T-cell (primary cell): ENCODE measurements around the gene CCDC198. TPM values are rescaled to one million over a fixed set of nuclear protein-coding genes. Genes with fewer than 3 reads are reported as not detected.

Experiments
- ATAC-seq, 4 experiments: fragments of 200-7000 bp in 3 of 4; fragments of 150-1000 bp in 1 of 4; cut with Tn5 transposase; replicated peaks in 1 of 4; 1 replicate in 3 of 4; 2 replicates in 1 of 4; pipeline ENCODE4 v1.10.0; 2021; ENCODE audit warnings: moderate library complexity in 3 of 4, mild to moderate bottlenecking in 2 of 4, moderate number of reproducible peaks in 1 of 4
- CTCF ChIA-PET, 2 donors: fragments of 300-600 bp; sonication (Branson Sonifier 250); formaldehyde crosslinking; loops; one replicate each; lab custom pipeline; 2022; ENCODE audit warnings: antibody characterized with exemption in 2 of 2; lab: Charles Lee
- POLR2A ChIA-PET, 2 donors: fragments of 300-600 bp; sonication (Branson Sonifier 250); formaldehyde crosslinking; loops; one replicate each; lab custom pipeline; 2022; ENCODE audit warnings: antibody characterized with exemption in 2 of 2; lab: Charles Lee
- DNase-seq, 35 experiments: peaks; one replicate each; pipeline versions ENCODE4 v3.0.0 to v3.0.0-alpha.2; 2013 to 2023
- H3K27ac ChIP-seq: one replicate; pipeline ENCODE4 v1.5.1; 2013; ENCODE audit warnings: low read length
- H3K27me3 ChIP-seq, 2 experiments: replicated peaks in 1 of 2; 1 replicate in 1 of 2; 2 replicates in 1 of 2; pipeline versions ENCODE4 v1.6.1 to v1.7.0; 2013; ENCODE audit warnings: low read length in 1 of 2, mixed read lengths in 1 of 2; ENCODE audit not compliant: control insufficient read depth in 2 of 2, insufficient read depth in 2 of 2; ENCODE audit errors: extremely low read depth in 1 of 2
- H3K36me3 ChIP-seq, 2 donors: 1 replicate in 1 of 2; 2 replicates in 1 of 2; pipeline versions ENCODE4 v1.6.1 to v1.7.0; 2013; ENCODE audit warnings: low read length in 1 of 2; ENCODE audit not compliant: control insufficient read depth in 2 of 2, insufficient read depth in 1 of 2; ENCODE audit errors: extremely low read depth in 1 of 2
- H3K4me1 ChIP-seq, 2 experiments: 1 replicate in 1 of 2; 2 replicates in 1 of 2; pipeline versions ENCODE4 v1.6.1 to v1.7.0; 2013; ENCODE audit warnings: low read length in 2 of 2, mixed read lengths in 1 of 2; ENCODE audit not compliant: insufficient read depth in 2 of 2, control insufficient read depth in 1 of 2; ENCODE audit errors: extremely low read depth in 1 of 2
- H3K4me3 ChIP-seq, 2 donors: 1 replicate in 1 of 2; 2 replicates in 1 of 2; pipeline versions ENCODE4 v1.5.1 to v1.7.0; 2013; ENCODE audit warnings: mild to moderate bottlenecking in 2 of 2, low read length in 1 of 2, moderate library complexity in 1 of 2; ENCODE audit not compliant: control insufficient read depth in 1 of 2; ENCODE audit errors: extremely low read depth in 1 of 2
- H3K9me3 ChIP-seq: 2 replicates; pipeline ENCODE4 v1.7.0; 2013
- H3K27ac Mint-ChIP-seq, 2 donors: one replicate each; pipeline ENCODE4 v1.8.0; 2020 to 2021; ENCODE audit warnings: mild to moderate bottlenecking in 2 of 2, mixed read lengths in 2 of 2
- H3K27me3 Mint-ChIP-seq, 2 donors: one replicate each; pipeline ENCODE4 v1.8.0; 2021 to 2022; ENCODE audit warnings: mixed read lengths in 2 of 2
- H3K36me3 Mint-ChIP-seq: one replicate; pipeline ENCODE4 v1.8.0; 2021; ENCODE audit warnings: mixed read lengths
- H3K4me1 Mint-ChIP-seq, 3 donors: one replicate each; pipeline ENCODE4 v1.8.0; 2020 to 2022; ENCODE audit warnings: mixed read lengths in 3 of 3, mild to moderate bottlenecking in 1 of 3
- H3K4me3 Mint-ChIP-seq, 3 donors: one replicate each; pipeline ENCODE4 v1.8.0; 2020 to 2022; ENCODE audit warnings: mild to moderate bottlenecking in 3 of 3, mixed read lengths in 3 of 3, moderate library complexity in 3 of 3
- H3K9me3 Mint-ChIP-seq, 3 donors: one replicate each; pipeline ENCODE4 v1.8.0; 2020 to 2022; ENCODE audit warnings: mixed read lengths in 3 of 3
- WGBS: methylation state at CpG from one replicate; pipeline ENCODE4 v1.1.5; 2013; ENCODE audit warnings: missing lambda C conversion rate; ENCODE audit not compliant: insufficient coverage; 5-methylcytosine and 5-hydroxymethylcytosine counted together
- total RNA-seq, 35 experiments: library from RNA in 6 of 35; stranded (reverse) in 6 of 35; fragments of 120-200 nt in 1 of 35; gene quantifications; one replicate each; pipeline versions ENCODE4 v1.2.1 to v1.2.4 and lab custom pipeline; 2013 to 2026

The CCDC198 gene
- total RNA-seq, 5 donors from 2014 or later (not counting 1 experiment from before 2014, with no cell fraction given): not detected

DNA sequence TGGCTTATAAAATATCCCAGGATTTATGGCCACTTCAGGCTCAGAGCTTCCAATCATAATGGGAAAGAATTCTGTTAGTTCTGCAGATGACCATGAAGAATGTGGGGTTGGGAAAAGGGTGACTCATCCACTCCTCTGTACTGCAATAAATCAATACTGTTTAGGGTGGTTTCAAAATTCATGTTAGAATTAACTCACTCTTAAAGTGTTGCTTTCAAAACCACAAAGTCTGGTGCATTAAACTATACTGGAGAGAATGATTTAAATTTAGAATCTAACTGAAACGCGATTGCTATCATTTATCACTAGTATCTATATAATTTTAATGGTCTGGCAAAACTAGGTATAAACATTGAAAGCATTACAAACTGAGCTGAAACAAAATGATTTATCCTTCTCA, 798 bp downstream of the CCDC198 start:
- no CpG with 5 or more reads among the region's 2 CpGs for WGBS

GRCh38 chr14:57491640-57492039, 2.0 kb downstream of the CCDC198 start:
- Histone ChIP-seq H3K4me1 (no peaks in the 10 kb centered on the region), H3K27me3 (no peaks in the 10 kb centered on the region), H3K9me3 (no peaks in the 10 kb centered on the region), H3K27ac (no peak overlapping the region), H3K36me3 (no peaks in the 10 kb centered on the region), H3K4me3 (no peak overlapping the region)
- Mint-ChIP-seq H3K4me1 (peaks cover 2 to 9% (median 2%) of the 10 kb centered on the region in 3 donors), H3K27me3 (peaks cover 0 to 13% of the 10 kb centered on the region in 2 donors), H3K36me3 (no peaks in the 10 kb centered on the region), H3K27ac (no peak overlapping the region), H3K4me3 (no peak overlapping the region), H3K9me3 (no peaks in the 10 kb centered on the region)
- no peak for DNase-seq
- ChIA-PET CTCF (no interaction called here), POLR2A (no interaction called here)
- no peak for ATAC-seq
- 86% methylated on average over 1 of the region's 1 CpG for WGBS

More for the DNA sequence above, 798 bp downstream of the CCDC198 start:
- Mint-ChIP-seq H3K27ac (no peak overlapping the region), H3K36me3 (no peaks in the 10 kb centered on the region), H3K4me1 (peaks cover 2 to 9% (median 2%) of the 10 kb centered on the region in 3 donors), H3K4me3 (no peak overlapping the region), H3K27me3 (peaks cover 0 to 13% of the 10 kb centered on the region in 2 donors), H3K9me3 (no peaks in the 10 kb centered on the region)
- no peak overlapping the region for H3K4me3 ChIP-seq
- no peaks in the 10 kb centered on the region for H3K4me1 ChIP-seq
- no peaks in the 10 kb centered on the region for H3K27me3 ChIP-seq
- CTCF ChIA-PET: no interaction called here
- POLR2A ChIA-PET: no interaction called here
- H3K27ac ChIP-seq: no peak overlapping the region
- DNase-seq (no peak), ATAC-seq (no peak)
- no peaks in the 10 kb centered on the region for H3K9me3 ChIP-seq
- H3K36me3 ChIP-seq: no peaks in the 10 kb centered on the region

DNA sequence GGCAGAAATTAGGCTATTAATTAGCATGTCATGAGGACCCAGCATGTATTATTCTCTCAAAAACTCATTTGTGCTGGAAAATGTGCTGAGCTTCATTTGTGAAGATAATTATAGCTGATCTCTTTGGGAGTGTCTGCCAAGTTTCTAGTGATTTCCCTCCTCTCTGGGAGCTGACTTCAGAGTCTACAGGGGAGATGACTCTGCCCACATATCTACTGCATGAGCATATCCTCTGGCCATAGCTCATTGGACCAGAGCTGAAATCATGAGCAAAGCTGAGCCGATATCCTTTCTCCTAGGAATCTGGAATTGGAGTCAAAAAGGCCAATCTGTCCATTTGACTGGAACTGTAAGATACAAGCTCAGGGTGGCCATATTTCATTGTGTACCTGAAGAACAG, 5.9 kb downstream of the CCDC198 start:
- H3K4me3 Mint-ChIP-seq: no peak overlapping the region
- no peaks in the 10 kb centered on the region for H3K9me3 ChIP-seq
- H3K27ac ChIP-seq: no peak overlapping the region
- H3K4me3 ChIP-seq: no peak overlapping the region
- peaks cover 0 to 13% of the 10 kb centered on the region in 2 donors for H3K27me3 Mint-ChIP-seq
- no peak overlapping the region for H3K27ac Mint-ChIP-seq
- no peaks in the 10 kb centered on the region for H3K36me3 Mint-ChIP-seq
- no peak for ATAC-seq
- ChIA-PET POLR2A (no interaction called here), CTCF (no interaction called here)
- 89% methylated on average over 1 of the region's 1 CpG for WGBS
- H3K27me3 ChIP-seq: no peaks in the 10 kb centered on the region
- no peaks in the 10 kb centered on the region for H3K36me3 ChIP-seq
- no peak for DNase-seq
- no peaks in the 10 kb centered on the region for H3K4me1 Mint-ChIP-seq
- no peaks in the 10 kb centered on the region for H3K9me3 Mint-ChIP-seq
- H3K4me1 ChIP-seq: no peaks in the 10 kb centered on the region

GRCh38 chr14:57486767-57487379, 6.8 kb downstream of the CCDC198 start:
- H3K4me3 ChIP-seq: no peak overlapping the region
- H3K27me3 ChIP-seq: peaks cover 0 to 2% of the 10 kb centered on the region in 2 experiments
- no peaks in the 10 kb centered on the region for H3K36me3 ChIP-seq
- no peaks in the 10 kb centered on the region for H3K4me1 ChIP-seq
- DNase-seq: peak in 1 of 35 experiments; percentile 14
- no CpG with 5 or more reads among the region's 3 CpGs for WGBS
- H3K27ac ChIP-seq: no peak overlapping the region
- no peaks in the 10 kb centered on the region for H3K9me3 Mint-ChIP-seq
- POLR2A ChIA-PET: no interaction called here
- H3K36me3 Mint-ChIP-seq: no peaks in the 10 kb centered on the region
- no peak overlapping the region for H3K4me3 Mint-ChIP-seq
- peaks cover 0 to 13% of the 10 kb centered on the region in 2 donors for H3K27me3 Mint-ChIP-seq
- no peak overlapping the region for H3K27ac Mint-ChIP-seq
- CTCF ChIA-PET: no interaction called here
- ATAC-seq: no peak
- no peaks in the 10 kb centered on the region for H3K4me1 Mint-ChIP-seq
- H3K9me3 ChIP-seq: no peaks in the 10 kb centered on the region

DNA sequence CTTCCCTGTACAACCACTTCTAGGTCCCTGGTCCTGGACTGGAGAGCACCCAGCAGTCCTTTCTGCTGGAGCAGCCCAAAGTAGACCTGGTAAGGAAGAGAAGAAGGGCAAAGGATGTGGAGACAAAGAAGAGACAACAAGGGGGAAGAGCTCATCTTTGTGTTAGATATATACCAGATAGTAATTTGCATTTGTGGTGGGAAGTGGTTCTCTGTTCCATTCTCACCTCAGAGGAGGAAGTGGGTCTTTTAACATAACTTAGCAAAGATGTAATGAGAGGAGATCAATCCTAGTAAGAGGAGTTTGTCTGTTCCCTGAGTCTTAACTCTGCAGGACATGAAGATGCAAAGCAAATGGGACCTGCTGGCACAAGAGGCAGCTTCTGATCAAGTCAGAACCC, 8.0 kb downstream of the CCDC198 start:
- Histone ChIP-seq H3K36me3 (no peaks in the 10 kb centered on the region), H3K4me1 (no peaks in the 10 kb centered on the region), H3K4me3 (no peak overlapping the region), H3K27me3 (peaks cover 0 to 2% of the 10 kb centered on the region in 2 experiments), H3K9me3 (no peaks in the 10 kb centered on the region), H3K27ac (no peak overlapping the region)
- Mint-ChIP-seq H3K36me3 (no peaks in the 10 kb centered on the region), H3K4me3 (no peak overlapping the region), H3K27ac (no peak overlapping the region), H3K4me1 (no peaks in the 10 kb centered on the region), H3K9me3 (no peaks in the 10 kb centered on the region), H3K27me3 (peaks cover 0 to 13% of the 10 kb centered on the region in 2 donors)
- ATAC-seq: no peak
- no peak for DNase-seq
- CTCF ChIA-PET: no interaction called here
- POLR2A ChIA-PET: no interaction called here

DNA sequence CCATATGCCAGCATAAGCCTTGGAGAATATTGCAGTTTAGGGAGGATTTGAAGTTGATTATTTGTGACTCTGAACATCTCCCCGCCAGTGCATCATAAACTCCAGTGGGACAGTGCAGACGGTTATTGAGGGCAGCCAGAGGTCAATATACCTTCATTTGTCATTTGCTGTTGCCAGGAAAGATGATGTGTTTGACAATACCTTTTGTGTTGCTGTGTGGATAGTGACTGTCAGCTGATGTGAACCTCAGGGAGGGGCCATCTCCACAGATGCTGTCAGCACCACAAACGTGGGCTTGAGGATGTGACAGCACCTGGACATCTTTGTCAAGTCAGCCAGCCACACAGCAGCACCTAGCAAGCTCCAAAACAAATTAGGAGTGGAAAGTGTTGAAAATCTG, 11.5 kb downstream of the CCDC198 start:
- no peaks in the 10 kb centered on the region for H3K9me3 ChIP-seq
- no peaks in the 10 kb centered on the region for H3K36me3 ChIP-seq
- CTCF ChIA-PET: no interaction called here
- no peak overlapping the region for H3K27ac ChIP-seq
- Mint-ChIP-seq H3K36me3 (no peaks in the 10 kb centered on the region), H3K27me3 (no peaks in the 10 kb centered on the region), H3K27ac (no peak overlapping the region), H3K4me3 (no peak overlapping the region), H3K9me3 (no peaks in the 10 kb centered on the region), H3K4me1 (no peaks in the 10 kb centered on the region)
- no peak overlapping the region for H3K4me3 ChIP-seq
- peaks cover 0 to 2% of the 10 kb centered on the region in 2 experiments for H3K27me3 ChIP-seq
- DNase-seq (no peak), ATAC-seq (no peak)
- POLR2A ChIA-PET: no interaction called here
- H3K4me1 ChIP-seq: no peaks in the 10 kb centered on the region
- 50% methylated on average over 1 of the region's 3 CpGs for WGBS

- H3K27ac Mint-ChIP-seq: no peak overlapping the region
- H3K9me3 ChIP-seq: no peaks in the 10 kb centered on the region
- no peak overlapping the region for H3K27ac ChIP-seq
- no peaks in the 10 kb centered on the region for H3K36me3 ChIP-seq
- H3K4me1 ChIP-seq: no peaks in the 10 kb centered on the region
- no peaks in the 10 kb centered on the region for H3K9me3 Mint-ChIP-seq
- no peak for DNase-seq
- WGBS: 100% methylated on average over 1 of the region's 1 CpG
- POLR2A ChIA-PET: no interaction called here
- CTCF ChIA-PET: no interaction called here
- no peak overlapping the region for H3K4me3 ChIP-seq
- peaks cover 0 to 2% of the 10 kb centered on the region in 2 experiments for H3K27me3 ChIP-seq
- H3K36me3 Mint-ChIP-seq: no peaks in the 10 kb centered on the region
- H3K4me1 Mint-ChIP-seq: no peaks in the 10 kb centered on the region
- H3K4me3 Mint-ChIP-seq: no peak overlapping the region
- no peak for ATAC-seq
- H3K27me3 Mint-ChIP-seq: no peaks in the 10 kb centered on the region
These were observed 13.6 kb downstream of the CCDC198 start for GRCh38 chr14:57480051-57480450.
